ENCODE measurements around the gene HNRNPK. TPM values are rescaled to one million over a fixed set of nuclear protein-coding genes. Genes with fewer than 3 reads are reported as not detected.
A peak's percentile ranks its signal among the peaks of the same experiment; 100 is the strongest.

HNRNPK gene
- polyA plus RNA-seq, 3 donors: 307 to 743 (median 645) TPM

GRCh38 chr9:83930881-83931280 is 49.1 kb downstream of the HNRNPK start:
- Histone ChIP-seq H3K27me3 (ENCODE audit: control insufficient read depth in 2 of 2, insufficient read depth in 2 of 2, low read length in 2 of 2) (no peaks in the 10 kb centered on the region), H3K79me2 (ENCODE audit: insufficient read depth, low read length) (no peaks in the 10 kb centered on the region), H3K27ac (ENCODE audit: low read depth in 1 of 2, low read length in 2 of 2) (no peak overlapping the region), H3K4me2 (replicated peaks; ENCODE audit: extremely low read depth, low read length, poor library complexity, severe bottlenecking) (no peak overlapping the region), H3K9ac (ENCODE audit: insufficient read depth, low read length, poor library complexity, severe bottlenecking) (no peak overlapping the region), H2AFZ (ENCODE audit: insufficient read depth, low read depth, low read length, poor library complexity, severe bottlenecking) (no peak overlapping the region), H3K9me3 (replicated peaks in 1 of 2; ENCODE audit: control insufficient read depth in 1 of 2, insufficient read depth in 1 of 2, low read length in 2 of 2) (no peaks in the 10 kb centered on the region), H4K20me1 (ENCODE audit: insufficient read depth, low read length) (no peaks in the 10 kb centered on the region), H3K36me3 (replicated peaks in 1 of 2; ENCODE audit: control insufficient read depth in 1 of 2, insufficient read depth in 2 of 2, low read length in 2 of 2) (no peaks in the 10 kb centered on the region), H3K4me3 (replicated peaks in 1 of 3; ENCODE audit: low read depth in 2 of 3, low read length in 3 of 3) (no peak overlapping the region), H3K4me1 (ENCODE audit: control insufficient read depth in 1 of 2, insufficient read depth in 2 of 2, low read length in 2 of 2) (peaks cover 51 to 54% of the 10 kb centered on the region in 2 donors)
- Mint-ChIP-seq H3K27me3 (ENCODE audit: low read depth in 3 of 3) (peaks cover 0 to 5% (median 2%) of the 10 kb centered on the region in 3 donors), H3K4me1 (peaks cover 49% of the 10 kb centered on the region), H3K9me3 (peaks cover 0 to 2% (median 0%) of the 10 kb centered on the region in 7 donors), H3K36me3 (no peaks in the 10 kb centered on the region), H3K4me3 (no peak overlapping the region), H3K27ac (peak overlapping the region in 1 of 7 donors; percentile 61)
- no peak for DNase-seq
- no peak for TF ChIP-seq CTCF (IDR thresholded peaks at IDR 0.05)
- intact Hi-C loops (cut with micrococcal nuclease): no loop called here
- 77% methylated on average over 5 of the region's 5 CpGs for WGBS (ENCODE audit: insufficient coverage)

- no peak overlapping the region for H3K4me3 Mint-ChIP-seq
- H3K79me2 ChIP-seq (ENCODE audit: insufficient read depth, low read length): no peaks in the 10 kb centered on the region
- no peak overlapping the region for H3K4me2 ChIP-seq (replicated peaks; ENCODE audit: extremely low read depth, low read length, poor library complexity, severe bottlenecking)
- H3K36me3 Mint-ChIP-seq: no peaks in the 10 kb centered on the region
- peaks cover 0 to 5% (median 2%) of the 10 kb centered on the region in 3 donors for H3K27me3 Mint-ChIP-seq (ENCODE audit: low read depth in 3 of 3)
- no peaks in the 10 kb centered on the region for H4K20me1 ChIP-seq (ENCODE audit: insufficient read depth, low read length)
- no peaks in the 10 kb centered on the region for H3K27me3 ChIP-seq (ENCODE audit: control insufficient read depth in 2 of 2, insufficient read depth in 2 of 2, low read length in 2 of 2)
- intact Hi-C loops (cut with micrococcal nuclease): loop anchor here (10.0 kb wide), 2 partner anchors 113 to 223 kb away; partner anchors contain the start of genes GKAP1 (in 1 of the 2) and UBQLN1 (in 1 of the 2)
- no peak for DNase-seq
- H3K4me1 Mint-ChIP-seq: peaks cover 24% of the 10 kb centered on the region
- no CpG with 5 or more reads among the region's 1 CpG for WGBS (ENCODE audit: insufficient coverage)
- no peak overlapping the region for H3K27ac Mint-ChIP-seq
- H3K27ac ChIP-seq (ENCODE audit: low read depth in 1 of 2, low read length in 2 of 2): no peak overlapping the region
- H2AFZ ChIP-seq (ENCODE audit: insufficient read depth, low read depth, low read length, poor library complexity, severe bottlenecking): no peak overlapping the region
- H3K36me3 ChIP-seq (replicated peaks in 1 of 2; ENCODE audit: control insufficient read depth in 1 of 2, insufficient read depth in 2 of 2, low read length in 2 of 2): no peaks in the 10 kb centered on the region
- no peak for TF ChIP-seq CTCF (IDR thresholded peaks at IDR 0.05)
- peaks cover 0 to 2% (median 0%) of the 10 kb centered on the region in 7 donors for H3K9me3 Mint-ChIP-seq
- peaks cover 24 to 27% of the 10 kb centered on the region in 2 donors for H3K4me1 ChIP-seq (ENCODE audit: control insufficient read depth in 1 of 2, insufficient read depth in 2 of 2, low read length in 2 of 2)
- H3K9me3 ChIP-seq (replicated peaks in 1 of 2; ENCODE audit: control insufficient read depth in 1 of 2, insufficient read depth in 1 of 2, low read length in 2 of 2): no peaks in the 10 kb centered on the region
- H3K9ac ChIP-seq (ENCODE audit: insufficient read depth, low read length, poor library complexity, severe bottlenecking): no peak overlapping the region
- H3K4me3 ChIP-seq (replicated peaks in 1 of 3; ENCODE audit: low read depth in 2 of 3, low read length in 3 of 3): no peak overlapping the region
Measured at GRCh38 chr9:83927591-83927990, 52.4 kb downstream of the HNRNPK start.

Data from CD14-positive monocyte (primary cell).